Measurements from ENCODE around the gene HSPG2.
"Not testable (repeated sequence)": the region's sequence is repeated elsewhere in the genome, so short reads cannot be mapped to it uniquely, and the experiment has no call there.

Gene HSPG2

GRCh38 chr1:21937034-21937371, at the start of gene HSPG2:
Gene HSPG2 (minus strand): TSS chr1:21937310. CDS start chr1:21937217, 93 bp downstream.
- no peak for DNase-seq (ENCODE audit: low spot score)

GRCh38 chr1:21986386-21986785, 49.3 kb upstream of the HSPG2 start:
- not testable (repeated sequence) for DNase-seq (ENCODE audit: low spot score)

GRCh38 chr1:21985893-21986292, 48.8 kb upstream of the HSPG2 start:
- not testable (repeated sequence) for DNase-seq (ENCODE audit: low spot score)

GRCh38 chr1:21983539-21983938, 46.4 kb upstream of the HSPG2 start:
- not testable (repeated sequence) for DNase-seq (ENCODE audit: low spot score)

GRCh38 chr1:21982122-21982521, 45.0 kb upstream of the HSPG2 start:
- not testable (repeated sequence) for DNase-seq (ENCODE audit: low spot score)

- not testable (repeated sequence) for DNase-seq (ENCODE audit: low spot score)
Measured at GRCh38 chr1:21981253-21981652, 44.1 kb upstream of the HSPG2 start.

- not testable (repeated sequence) for DNase-seq (ENCODE audit: low spot score)
Measured at GRCh38 chr1:21980515-21981220, 43.6 kb upstream of the HSPG2 start.

- DNase-seq (ENCODE audit: low spot score) = not testable (repeated sequence)
Measured at GRCh38 chr1:21978209-21978608, 41.1 kb upstream of the HSPG2 start.

GRCh38 chr1:21976703-21977239, 39.7 kb upstream of the HSPG2 start, which contains the start of gene CELA3B:
Gene CELA3B (plus strand): TSS chr1:21977022. CDS start chr1:21977040, 18 bp downstream.
- DNase-seq (ENCODE audit: low spot score) = not testable (repeated sequence)

GRCh38 chr1:21975296-21975695, 38.2 kb upstream of the HSPG2 start:
- DNase-seq (ENCODE audit: low spot score) = not testable (repeated sequence)

GRCh38 chr1:21974699-21975098, 37.6 kb upstream of the HSPG2 start:
- DNase-seq (ENCODE audit: low spot score) = not testable (repeated sequence)

- not testable (repeated sequence) for DNase-seq (ENCODE audit: low spot score)
Measured at GRCh38 chr1:21973948-21974347, 36.8 kb upstream of the HSPG2 start.

- DNase-seq (ENCODE audit: low spot score) = not testable (repeated sequence)
Measured at GRCh38 chr1:21972973-21973441, 35.9 kb upstream of the HSPG2 start.

- not testable (repeated sequence) for DNase-seq (ENCODE audit: low spot score)
Measured at GRCh38 chr1:21970523-21970922, 33.4 kb upstream of the HSPG2 start.

- DNase-seq (ENCODE audit: low spot score) = not testable (repeated sequence)
Measured at GRCh38 chr1:21969066-21969465, 32.0 kb upstream of the HSPG2 start.

- DNase-seq (ENCODE audit: low spot score) = not testable (repeated sequence)
Measured at GRCh38 chr1:21967216-21967615, 30.1 kb upstream of the HSPG2 start.

GRCh38 chr1:21966247-21967000, 29.3 kb upstream of the HSPG2 start:
- DNase-seq (ENCODE audit: low spot score) = no peak

GRCh38 chr1:21963477-21964217, 26.5 kb upstream of the HSPG2 start:
- DNase-seq (ENCODE audit: low spot score) = peak; percentile 39

GRCh38 chr1:21961799-21962198, 24.7 kb upstream of the HSPG2 start:
- DNase-seq (ENCODE audit: low spot score) = no peak

- no peak for DNase-seq (ENCODE audit: low spot score)
Measured at GRCh38 chr1:21961337-21961736, 24.2 kb upstream of the HSPG2 start.

GRCh38 chr1:21956720-21957552, 19.8 kb upstream of the HSPG2 start:
- no peak for DNase-seq (ENCODE audit: low spot score)

Measured in COLO829 (cell line).